GM18861 (cell line): ENCODE results near the gene LDLRAD4.
A peak's percentile ranks its signal among the peaks of the same experiment; 100 is the strongest.

ENCODE experiments used
- ATAC-seq: cut with Tn5 transposase; IDR thresholded peaks from one replicate; pipeline ENCODE4 v1.9.1; 2021; ENCODE audit not compliant: unreplicated experiment

LDLRAD4 gene

DNA sequence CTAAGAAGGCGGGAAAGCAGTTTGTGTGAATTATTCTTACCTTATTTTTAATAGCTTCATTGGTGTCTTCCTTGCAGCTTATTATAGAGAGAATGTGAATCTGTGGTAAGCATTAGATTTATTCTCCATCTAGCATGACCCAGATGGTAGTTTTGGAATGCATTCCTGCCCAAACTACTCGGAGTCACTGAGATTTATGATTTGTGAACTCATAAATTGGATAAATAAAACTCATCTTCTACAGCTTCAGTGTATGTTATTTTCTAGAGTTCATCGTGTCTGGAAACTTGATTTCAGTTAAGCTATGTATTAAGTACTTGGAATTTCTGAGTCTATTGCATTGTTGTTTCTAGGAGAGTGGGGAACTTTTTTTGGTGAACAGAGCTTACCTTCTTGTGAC is 337.3 kb downstream of the LDLRAD4 start:
- no peak for ATAC-seq

- ATAC-seq = no peak
Measured at GRCh38 chr18:13556502-13556901, 337.9 kb downstream of the LDLRAD4 start.

- peak; percentile 38 for ATAC-seq
Measured at GRCh38 chr18:13558124-13558523, 339.6 kb downstream of the LDLRAD4 start.

- ATAC-seq = no peak
Measured at GRCh38 chr18:13558790-13559189, 340.2 kb downstream of the LDLRAD4 start.

DNA sequence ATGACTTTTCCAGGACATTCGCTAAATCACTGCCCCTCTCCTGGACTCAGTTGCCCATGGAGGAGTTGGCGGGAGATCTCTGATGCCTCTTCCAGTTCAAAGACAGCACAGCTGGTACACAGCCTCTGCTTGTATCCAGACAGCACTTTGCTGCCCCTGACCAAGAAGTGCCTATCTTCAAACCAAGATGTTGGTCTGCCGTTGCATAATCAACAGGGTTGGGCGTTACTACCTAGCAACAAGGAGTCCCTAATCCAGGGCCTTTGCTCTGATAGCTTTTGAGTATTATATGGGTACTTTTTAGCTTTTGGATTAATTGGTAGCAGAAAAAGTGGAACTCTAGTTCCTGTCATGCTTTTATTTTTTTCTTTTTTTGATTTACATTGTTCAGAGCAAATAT is 341.2 kb downstream of the LDLRAD4 start:
- no peak for ATAC-seq

DNA sequence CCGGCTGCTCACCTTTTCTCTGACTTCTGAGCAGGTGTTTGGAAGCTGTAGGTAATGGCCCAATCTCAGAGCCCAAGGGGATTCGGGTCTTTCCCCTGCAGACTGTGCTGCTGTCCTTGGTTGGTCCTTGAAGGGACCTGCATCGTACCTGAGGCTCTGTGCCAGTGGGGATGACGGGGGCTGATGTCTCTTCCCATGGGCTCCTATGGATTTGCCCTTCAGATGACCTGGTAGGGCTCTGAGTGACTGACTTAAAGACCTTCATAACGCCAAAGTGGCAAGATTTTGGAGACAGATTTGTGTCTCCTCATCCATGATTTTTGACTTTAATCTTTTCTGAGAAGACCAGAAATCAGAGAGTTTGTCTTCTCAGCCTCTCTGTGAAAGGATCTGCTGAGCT is 341.7 kb downstream of the LDLRAD4 start:
- no peak for ATAC-seq

DNA sequence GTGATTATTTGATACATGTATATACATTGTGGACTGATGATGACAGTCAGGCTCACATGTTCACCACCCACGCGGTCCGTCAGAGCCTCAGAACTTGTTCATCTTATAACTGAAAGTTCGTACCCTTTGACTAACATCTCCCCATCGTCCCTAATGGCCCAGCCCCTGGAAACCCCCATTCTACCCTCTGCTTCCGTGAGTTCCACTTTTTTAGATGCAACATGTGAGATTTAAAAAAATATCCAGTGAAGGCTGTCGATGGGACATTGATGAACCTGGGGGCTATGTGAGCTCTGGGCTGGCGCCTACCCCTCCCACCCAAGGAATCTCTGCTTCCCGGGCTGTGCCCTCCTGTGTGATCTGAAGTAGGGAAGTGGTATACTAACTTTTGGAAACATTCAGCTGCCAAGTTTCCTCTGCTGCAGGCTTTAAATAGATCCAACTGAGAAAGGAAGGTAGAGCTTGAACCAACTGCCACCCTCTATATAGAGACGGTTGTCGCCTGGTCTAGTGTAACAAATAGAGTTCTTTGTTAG is 344.0 kb downstream of the LDLRAD4 start:
- ATAC-seq = peak; percentile 37

GRCh38 chr18:13563390-13563805 is 344.8 kb downstream of the LDLRAD4 start:
- ATAC-seq = no peak

- ATAC-seq = no peak
Measured at GRCh38 chr18:13564579-13564978, 346.0 kb downstream of the LDLRAD4 start.

GRCh38 chr18:13565228-13565627 is 346.7 kb downstream of the LDLRAD4 start:
- no peak for ATAC-seq

DNA sequence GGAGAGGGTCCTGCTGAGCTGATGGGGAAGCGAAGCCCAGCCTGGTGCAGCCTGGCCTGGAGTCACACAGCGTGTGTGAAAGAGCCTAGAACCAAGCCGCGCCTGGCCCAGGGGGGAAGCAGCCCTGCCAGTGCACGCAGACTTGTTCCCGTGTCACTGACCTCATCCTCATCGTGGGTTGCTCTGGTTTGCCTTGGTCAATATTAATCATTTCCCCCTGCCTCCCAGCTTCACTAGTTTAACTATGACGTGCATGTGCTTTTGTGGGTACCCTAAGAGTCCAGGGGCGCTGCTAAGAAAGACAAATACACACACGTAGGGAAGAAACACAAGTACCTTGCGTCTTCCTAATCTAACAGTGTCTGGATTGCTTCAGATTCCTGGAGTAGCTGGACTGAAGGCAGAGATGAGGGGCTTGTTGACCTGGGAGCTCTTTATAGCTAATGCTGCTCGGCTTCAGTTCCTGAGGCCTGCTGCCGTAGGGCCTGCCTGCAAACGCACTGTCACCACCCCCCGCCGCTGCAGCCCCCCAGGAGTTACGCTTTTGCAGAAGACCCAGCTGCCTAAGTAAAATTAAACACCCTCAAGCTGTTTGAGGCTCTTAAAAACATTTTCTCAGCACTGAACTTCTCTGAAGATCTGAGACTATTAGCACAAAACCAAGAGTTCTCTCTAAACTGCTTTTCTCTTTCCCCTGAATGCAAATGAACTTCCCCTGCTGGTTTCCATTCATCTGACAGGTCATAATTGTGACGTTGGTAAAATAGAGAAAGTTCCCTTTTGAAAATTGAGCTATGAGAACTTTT is 348.6 kb downstream of the LDLRAD4 start:
- peak; percentile 45 for ATAC-seq

DNA sequence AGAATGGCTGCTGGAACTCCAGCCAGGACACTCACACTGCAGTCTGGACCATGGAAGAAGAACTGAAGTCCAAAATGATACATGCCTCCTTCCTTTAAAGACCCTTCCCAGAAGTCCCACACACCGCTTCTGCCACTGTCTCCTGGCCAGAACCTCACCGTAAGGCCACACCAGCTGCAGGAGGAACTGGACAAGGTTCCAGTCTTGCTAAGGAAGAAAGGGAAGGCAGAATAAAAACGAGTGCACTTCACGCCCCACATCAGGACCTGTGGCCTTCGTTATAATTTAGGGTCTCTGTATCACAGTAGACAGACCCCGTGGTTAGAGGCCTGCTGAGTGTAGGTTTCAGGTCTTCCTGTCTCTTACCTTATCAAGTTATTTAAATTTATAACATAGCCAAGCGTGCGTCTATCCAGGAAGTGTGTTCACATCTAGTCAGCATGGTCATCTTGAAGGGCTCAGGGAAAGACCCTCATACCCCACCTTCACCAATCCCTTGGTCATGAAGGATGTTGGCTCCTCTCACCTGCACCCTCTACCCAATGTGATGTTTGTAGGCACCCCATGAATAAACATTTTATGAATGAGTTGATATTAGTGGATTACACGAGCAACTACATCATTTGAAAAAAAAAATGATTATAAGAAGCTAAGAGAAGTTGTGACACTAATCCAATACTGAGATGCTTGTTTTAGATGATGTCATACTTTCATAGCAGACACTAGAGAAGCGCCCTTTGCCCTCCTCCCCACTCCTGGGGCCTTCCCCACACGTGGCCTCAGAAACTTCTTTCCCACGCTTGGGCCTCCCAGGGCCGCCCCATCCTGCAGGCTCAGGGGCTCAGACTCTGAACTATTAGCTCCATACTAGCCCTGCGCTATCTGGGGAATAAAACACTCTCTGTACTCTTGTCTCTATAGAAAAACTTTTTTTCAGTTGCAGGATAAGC is 350.2 kb downstream of the LDLRAD4 start:
- ATAC-seq = peak; percentile 47

DNA sequence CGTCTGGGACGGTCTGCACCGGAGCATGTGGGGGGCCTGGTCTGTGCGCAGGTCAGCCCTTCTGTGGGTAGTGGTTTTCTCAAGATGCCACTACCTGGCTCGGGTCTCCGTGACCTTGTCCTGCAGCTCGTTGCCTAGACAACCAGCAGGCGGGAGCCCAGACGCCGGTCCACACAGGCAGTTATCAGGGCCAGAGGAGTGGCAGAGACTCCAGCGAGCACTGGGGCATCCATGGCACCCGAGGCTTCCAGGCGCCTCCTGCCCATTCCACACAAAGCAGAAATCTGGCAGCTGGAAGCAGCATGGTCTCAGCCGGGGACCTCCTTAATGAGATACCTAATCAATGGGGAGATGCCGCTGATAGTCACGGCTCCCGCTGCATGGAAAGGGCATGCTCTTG is 351.7 kb downstream of the LDLRAD4 start:
- no peak for ATAC-seq

- ATAC-seq = no peak
Measured at GRCh38 chr18:13570856-13571495, 352.4 kb downstream of the LDLRAD4 start.

DNA sequence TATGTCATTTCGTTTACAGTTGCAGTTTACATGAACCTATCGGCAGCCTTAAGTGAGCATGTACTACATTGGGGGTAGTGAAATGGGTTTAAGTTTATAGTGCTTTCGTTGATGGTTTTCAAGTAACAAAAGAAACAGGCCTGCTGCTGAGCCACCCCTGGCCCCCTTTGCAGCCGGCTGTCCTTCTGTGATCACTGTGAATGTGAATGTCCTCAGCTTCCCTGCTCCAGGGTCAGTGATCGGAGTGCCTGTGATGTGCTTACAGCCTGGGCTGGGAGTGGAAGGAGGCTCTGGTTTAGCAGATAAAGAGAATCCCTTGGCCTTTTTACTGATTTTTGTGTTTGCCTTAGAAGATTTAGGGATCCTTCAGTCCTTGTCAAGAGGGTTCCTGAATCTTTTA is 353.6 kb downstream of the LDLRAD4 start:
- no peak for ATAC-seq

- no peak for ATAC-seq
Measured at GRCh38 chr18:13572721-13573120, 354.2 kb downstream of the LDLRAD4 start.

- ATAC-seq = no peak
Measured at GRCh38 chr18:13573750-13574149, 355.2 kb downstream of the LDLRAD4 start.

DNA sequence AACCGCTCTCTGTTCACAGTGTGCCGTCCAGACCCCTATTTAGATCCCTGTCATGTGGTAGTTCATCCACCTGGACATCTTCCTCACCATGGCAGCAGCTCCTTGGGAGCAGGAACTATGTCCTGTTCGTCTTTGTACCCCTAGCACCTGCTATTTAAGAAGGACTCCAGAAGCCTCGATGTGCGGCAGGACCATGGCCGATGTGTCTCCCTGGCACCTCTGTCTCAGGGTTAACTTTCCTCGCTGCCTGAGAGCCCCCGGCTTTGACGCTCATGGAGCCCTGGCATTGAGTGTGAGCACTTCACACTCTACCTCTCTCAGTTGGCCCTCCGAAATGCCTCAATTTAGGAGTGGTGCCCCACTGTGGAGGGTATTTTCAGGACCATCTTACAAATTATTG is 355.8 kb downstream of the LDLRAD4 start:
- ATAC-seq = no peak

- no peak for ATAC-seq
Measured at GRCh38 chr18:13574761-13575160, 356.2 kb downstream of the LDLRAD4 start.

DNA sequence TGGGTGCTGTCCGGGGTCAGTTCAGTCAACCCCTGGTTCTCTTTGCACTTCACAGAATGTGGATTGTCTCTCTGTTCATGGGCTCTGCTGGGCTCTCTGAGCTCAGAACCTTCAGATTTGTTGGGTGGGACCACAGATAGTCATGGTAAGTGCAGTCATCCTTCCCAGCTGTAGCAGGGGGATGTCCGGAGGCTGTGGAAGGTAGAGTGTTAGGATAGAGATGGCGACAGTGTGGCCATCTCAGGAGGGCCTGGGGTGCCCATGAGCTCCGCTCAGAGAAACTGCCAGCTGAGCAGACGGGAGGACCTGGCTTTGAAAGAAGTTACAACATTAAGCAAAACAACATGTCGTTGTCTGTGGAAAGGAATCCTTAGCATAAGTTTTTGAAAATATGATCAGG is 358.0 kb downstream of the LDLRAD4 start:
- peak; percentile 23 for ATAC-seq

DNA sequence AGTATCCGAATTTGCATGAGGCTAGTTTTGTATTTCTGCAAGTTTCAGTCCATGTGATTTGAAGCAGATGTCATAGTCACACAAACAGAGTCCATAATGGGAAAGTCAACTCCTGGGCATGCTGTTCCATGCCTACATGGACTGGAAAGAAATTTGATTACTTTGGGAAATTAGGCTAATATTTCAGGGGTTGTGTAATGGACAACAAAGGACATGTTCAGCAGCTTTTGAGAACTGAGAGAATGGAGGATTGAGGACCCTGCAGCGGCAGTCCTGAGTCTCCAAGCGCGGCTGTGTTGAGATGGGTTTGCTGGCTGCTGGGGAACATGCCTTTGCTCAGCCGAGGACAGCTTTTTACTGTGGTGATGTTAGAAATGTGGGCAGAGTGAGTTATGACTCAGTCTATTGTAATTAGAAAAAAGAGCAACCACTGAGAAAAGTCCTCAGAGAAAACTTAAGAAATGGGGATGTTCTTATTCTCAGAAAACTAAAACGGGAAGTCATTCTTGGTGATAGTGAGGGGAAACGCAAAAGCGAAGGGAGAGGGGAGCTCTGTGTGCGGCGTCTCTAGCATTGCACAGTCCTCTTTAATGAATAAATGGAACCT is 358.6 kb downstream of the LDLRAD4 start:
- ATAC-seq = peak; percentile 70
